GM21576 (cell line): ENCODE results near the gene BLOC1S6.

Source experiments
- ATAC-seq: cut with Tn5 transposase; IDR thresholded peaks from one replicate; pipeline ENCODE4 v1.9.1; 2021; ENCODE audit warnings: mild to moderate bottlenecking, moderate library complexity; ENCODE audit not compliant: unreplicated experiment

Gene BLOC1S6

DNA sequence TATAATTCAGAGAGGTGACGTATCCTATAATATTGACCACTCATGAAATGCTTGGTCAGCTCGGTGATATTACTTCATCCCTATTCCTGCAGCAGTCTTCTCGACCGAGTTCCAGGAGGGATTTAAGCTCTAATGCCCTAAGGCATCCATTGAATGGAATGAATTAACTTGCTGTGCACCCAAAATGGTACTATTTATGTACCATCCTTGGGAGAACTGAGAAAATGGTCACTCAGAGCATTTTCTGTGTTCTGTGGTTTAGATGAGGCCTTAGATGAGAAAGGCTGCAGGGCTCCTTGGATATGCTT, 638 bp downstream of the BLOC1S6 start:
- ATAC-seq = no peak

GRCh38 chr15:45588219-45588875, 1.2 kb downstream of the BLOC1S6 start:
- no peak for ATAC-seq

DNA sequence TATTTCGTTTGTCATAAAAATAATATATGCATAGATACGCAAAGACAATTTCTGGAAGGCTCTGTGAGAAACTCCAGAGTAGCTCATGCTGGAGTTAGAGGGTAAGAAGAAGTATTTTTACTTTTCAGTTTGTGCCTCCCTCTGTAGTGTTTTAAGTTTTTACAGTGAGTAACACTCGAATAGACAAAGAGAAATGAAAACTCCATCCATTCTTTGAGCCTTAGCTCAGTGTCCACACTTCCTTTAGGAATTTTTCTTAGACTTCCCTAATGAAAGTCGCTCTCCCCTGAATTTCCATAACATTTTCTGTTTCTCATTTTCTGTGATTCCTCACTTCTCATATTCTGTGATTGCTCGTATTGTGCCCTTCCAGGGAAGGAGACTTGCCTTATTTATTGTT, 2.1 kb downstream of the BLOC1S6 start:
- no peak for ATAC-seq

GRCh38 chr15:45594319-45594718, 7.1 kb downstream of the BLOC1S6 start:
- ATAC-seq = no peak

GRCh38 chr15:45594835-45595530, 7.8 kb downstream of the BLOC1S6 start:
- ATAC-seq = no peak

DNA sequence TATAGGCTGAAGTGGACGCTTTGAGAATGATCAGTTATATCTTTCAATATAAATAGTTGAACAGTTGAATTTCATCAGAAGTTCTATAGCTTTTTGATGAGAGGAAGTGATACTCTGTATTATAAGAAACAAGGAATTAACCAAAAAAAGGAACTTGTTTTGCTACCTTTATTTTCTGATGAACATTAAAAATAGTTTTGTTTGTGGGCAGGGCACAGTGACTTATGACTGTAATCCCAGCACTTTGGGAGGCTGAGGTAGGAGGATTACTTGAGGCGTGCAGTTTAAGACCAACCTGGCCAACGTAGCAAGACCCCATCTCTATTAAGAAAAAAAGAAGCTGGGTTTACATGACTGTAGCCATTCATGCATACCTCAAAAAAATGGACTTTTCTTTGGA, 16.7 kb downstream of the BLOC1S6 start:
- no peak for ATAC-seq

DNA sequence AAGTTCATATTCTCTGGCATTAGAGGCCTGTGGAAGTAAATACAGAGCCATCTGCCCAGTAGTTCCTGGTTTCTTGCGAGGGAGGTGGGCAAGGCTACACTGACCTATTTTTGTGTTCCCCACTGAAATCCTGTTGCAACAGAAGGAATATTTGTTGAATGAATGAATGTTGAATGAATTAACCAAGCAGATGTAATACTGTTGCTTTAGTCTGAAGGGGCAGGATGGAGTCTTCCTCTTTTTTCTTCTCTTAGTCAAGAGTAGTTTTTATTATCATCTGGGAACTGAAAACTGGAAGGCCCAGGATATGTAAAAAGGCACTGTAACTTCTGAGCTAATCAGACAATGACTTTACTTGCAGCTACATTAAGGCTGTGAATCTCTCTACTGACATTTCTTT, 17.1 kb downstream of the BLOC1S6 start:
- no peak for ATAC-seq

- no peak for ATAC-seq
These were observed 19.2 kb downstream of the BLOC1S6 start for GRCh38 chr15:45606413-45606812.

- no peak for ATAC-seq
These were observed 19.7 kb downstream of the BLOC1S6 start for GRCh38 chr15:45606841-45607240.

DNA sequence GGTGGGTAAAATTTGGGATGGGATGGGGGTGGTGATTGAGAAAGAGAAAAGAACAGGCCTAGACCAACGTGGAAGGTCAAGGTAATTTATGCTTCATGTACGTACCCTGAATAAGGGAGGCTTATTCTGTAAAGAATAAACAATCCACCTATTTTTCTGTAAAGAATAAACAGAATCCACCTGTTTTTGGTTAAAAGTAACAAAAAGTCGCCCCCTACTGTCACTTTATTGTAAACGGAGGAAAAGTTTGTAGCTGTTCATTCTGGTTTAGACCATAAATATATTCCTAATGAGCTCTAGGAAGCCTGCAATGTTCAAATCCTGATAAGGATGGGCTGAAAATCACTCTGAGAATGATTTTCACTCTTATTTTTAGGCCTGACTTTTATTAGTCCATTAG, 24.1 kb downstream of the BLOC1S6 start:
- no peak for ATAC-seq

DNA sequence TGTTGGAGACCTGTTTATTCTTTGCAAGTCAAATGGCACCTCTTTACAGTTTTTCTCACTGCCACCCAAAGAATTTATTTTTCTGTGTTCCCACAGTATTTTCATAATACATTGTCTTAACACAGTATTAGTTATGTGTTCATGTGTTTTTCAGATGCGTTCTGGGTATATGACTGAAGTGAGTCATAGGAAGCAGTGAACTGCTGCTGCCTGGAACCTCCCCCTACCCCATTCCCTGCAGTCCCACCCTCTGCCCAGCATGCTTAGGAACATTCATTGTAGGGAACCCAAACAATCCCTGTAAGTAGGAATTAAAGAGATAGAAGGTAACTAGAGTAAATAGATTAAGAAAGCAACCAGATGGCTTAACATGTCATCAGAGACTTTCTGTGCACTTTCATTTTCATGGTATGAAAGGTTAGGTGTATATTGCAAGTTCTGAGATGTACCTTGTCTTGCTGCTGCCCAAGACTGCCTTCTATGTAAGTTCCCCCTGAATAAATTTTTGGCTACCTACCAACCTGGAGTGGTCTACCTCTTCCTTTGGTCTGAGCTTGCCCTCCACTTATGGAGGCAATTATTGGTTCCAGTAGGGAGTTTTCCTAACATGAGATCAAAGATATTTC, 25.7 kb downstream of the BLOC1S6 start:
- ATAC-seq = no peak

DNA sequence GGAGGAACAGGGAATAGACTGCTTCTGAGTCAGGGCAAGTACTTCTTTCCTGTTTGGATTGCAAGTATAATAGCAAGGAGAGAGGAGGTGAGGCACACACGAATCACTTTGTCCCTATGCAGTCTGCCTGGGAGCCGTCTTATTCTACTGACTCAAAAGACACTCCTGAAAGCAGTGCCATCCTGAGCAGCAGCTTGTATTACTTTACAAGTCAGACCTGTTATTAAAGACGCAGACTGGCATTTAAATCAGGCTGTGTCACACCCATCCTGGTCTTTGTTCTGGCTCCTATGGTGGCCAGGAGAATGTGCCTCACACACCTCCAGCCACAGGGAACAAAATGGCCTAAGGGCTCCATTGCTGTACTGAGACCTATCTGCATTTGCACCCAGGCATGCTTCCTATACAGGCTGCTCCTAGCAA, 29.7 kb downstream of the BLOC1S6 start:
- ATAC-seq = no peak

GRCh38 chr15:45618813-45619212, 31.6 kb downstream of the BLOC1S6 start:
- no peak for ATAC-seq

GRCh38 chr15:45628136-45628535, 41.0 kb downstream of the BLOC1S6 start:
- ATAC-seq = no peak

GRCh38 chr15:45630917-45631691, 43.9 kb downstream of the BLOC1S6 start:
- no peak for ATAC-seq

- ATAC-seq = no peak
These were observed 44.6 kb downstream of the BLOC1S6 start for GRCh38 chr15:45631776-45632175.

GRCh38 chr15:45634432-45635190, 47.4 kb downstream of the BLOC1S6 start, which contains the start of gene SQOR:
TSS of gene SQOR (plus strand) at chr15:45635029. CDS start at chr15:45658924, 23,895 bp downstream.
- ATAC-seq = peak; percentile 65

GRCh38 chr15:45635191-45635638, 48.0 kb downstream of the BLOC1S6 start:
- ATAC-seq = peak; percentile 44

GRCh38 chr15:45635763-45636292, 48.6 kb downstream of the BLOC1S6 start:
- no peak for ATAC-seq

DNA sequence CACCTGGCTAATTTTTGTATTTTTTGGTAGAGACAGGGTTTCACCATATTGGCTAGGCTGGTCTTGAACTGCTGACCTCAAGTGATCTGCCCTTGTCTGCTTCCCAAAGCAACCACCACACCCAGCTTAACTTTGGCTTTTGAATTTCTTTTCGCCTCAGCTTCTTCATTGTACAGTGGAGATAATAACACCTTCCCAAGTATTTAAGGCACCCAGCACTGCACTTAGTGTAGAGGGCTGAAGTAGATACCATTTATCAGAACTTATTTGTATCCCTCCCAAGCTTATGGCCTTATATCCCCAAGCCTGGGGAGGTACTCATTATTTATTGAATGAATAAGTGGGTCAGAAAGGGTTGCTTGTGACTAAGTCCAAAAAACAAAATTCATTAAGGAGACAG, 50.0 kb downstream of the BLOC1S6 start:
- ATAC-seq = no peak
